AG10803 (cell line): ENCODE measurements around the gene MYPN.

Experiments
- DNase-seq: peaks from one replicate; pipeline ENCODE4 v3.0.0; 2010; ENCODE audit warnings: low read depth
- H3K4me3 ChIP-seq: 2 replicates; pipeline ENCODE4 v1.5.1; 2011; ENCODE audit warnings: mild to moderate bottlenecking, low read length, control low read depth
- TF ChIP-seq, protein P1 (sequence below): conservative IDR thresholded peaks from 2 replicates; pipeline ENCODE4 v1.5.1; 2011; ENCODE audit warnings: mild to moderate bottlenecking, low read length, control low read depth, inconsistent platforms

The MYPN gene

DNA sequence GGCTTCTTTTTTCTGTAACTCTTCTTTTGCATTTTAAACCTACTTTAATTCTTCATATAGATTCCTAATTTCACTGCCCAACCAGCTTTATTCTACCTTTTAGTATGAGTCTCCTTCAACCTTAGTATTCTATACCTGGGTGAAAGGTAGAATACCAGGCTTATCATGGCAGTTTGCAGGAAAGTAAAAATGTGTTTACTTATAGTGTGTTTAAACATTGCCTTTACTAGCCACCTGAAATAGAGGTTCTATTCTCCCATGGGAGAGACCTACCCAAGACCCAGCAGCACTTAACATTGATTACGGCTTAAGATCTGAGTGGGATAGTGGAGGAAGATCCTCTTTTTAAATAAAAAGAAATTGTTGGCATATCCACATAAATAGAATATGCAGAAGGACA is 1.6 kb upstream of the MYPN start:
- no peak overlapping the region for H3K4me3 ChIP-seq
- TF ChIP-seq, protein P1, sequence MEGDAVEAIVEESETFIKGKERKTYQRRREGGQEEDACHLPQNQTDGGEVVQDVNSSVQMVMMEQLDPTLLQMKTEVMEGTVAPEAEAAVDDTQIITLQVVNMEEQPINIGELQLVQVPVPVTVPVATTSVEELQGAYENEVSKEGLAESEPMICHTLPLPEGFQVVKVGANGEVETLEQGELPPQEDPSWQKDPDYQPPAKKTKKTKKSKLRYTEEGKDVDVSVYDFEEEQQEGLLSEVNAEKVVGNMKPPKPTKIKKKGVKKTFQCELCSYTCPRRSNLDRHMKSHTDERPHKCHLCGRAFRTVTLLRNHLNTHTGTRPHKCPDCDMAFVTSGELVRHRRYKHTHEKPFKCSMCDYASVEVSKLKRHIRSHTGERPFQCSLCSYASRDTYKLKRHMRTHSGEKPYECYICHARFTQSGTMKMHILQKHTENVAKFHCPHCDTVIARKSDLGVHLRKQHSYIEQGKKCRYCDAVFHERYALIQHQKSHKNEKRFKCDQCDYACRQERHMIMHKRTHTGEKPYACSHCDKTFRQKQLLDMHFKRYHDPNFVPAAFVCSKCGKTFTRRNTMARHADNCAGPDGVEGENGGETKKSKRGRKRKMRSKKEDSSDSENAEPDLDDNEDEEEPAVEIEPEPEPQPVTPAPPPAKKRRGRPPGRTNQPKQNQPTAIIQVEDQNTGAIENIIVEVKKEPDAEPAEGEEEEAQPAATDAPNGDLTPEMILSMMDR = no peak
- DNase-seq = no peak

DNA sequence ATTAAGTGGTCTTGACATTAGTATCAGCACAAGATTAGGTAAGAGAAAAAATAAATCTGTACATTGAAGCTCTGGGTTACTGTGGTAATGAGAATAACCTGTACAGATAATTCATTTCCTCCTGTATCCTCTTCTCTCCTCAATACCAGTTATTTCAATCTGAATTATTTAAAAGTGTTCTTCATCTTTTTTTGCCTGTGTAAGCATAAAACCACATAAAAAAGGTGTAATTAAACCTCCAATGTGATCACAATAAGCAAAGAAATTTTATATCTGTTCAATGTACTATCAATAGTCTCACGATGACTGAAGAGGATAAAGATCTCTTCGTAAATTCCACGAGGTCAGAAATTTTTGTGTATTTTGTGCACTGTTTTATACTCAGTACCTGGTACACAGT is 1.2 kb upstream of the MYPN start:
- DNase-seq = no peak
- no peak overlapping the region for H3K4me3 ChIP-seq
- TF ChIP-seq, protein P1 = no peak

DNA sequence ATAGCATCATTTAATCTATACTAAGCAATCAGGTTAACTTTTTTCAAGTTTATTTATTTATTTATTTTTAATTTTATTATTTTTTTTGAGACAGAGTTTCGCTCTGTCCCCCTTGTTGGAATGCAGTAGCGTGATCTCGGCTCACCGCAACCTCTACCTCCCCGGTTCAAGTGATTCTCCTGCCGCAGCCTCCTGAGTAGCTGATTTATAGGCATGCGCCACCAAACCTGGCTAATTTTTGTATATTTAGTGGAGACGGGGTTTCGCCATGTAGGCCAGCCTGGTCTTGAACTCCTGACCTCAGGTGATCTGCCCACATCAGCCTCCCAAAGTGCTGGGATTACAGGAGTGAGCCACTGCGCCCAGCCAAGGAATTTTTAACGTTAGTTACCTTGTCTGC is 635 bp upstream of the MYPN start:
- H3K4me3 ChIP-seq = no peak overlapping the region
- no peak for DNase-seq
- TF ChIP-seq, protein P1 = no peak

DNA sequence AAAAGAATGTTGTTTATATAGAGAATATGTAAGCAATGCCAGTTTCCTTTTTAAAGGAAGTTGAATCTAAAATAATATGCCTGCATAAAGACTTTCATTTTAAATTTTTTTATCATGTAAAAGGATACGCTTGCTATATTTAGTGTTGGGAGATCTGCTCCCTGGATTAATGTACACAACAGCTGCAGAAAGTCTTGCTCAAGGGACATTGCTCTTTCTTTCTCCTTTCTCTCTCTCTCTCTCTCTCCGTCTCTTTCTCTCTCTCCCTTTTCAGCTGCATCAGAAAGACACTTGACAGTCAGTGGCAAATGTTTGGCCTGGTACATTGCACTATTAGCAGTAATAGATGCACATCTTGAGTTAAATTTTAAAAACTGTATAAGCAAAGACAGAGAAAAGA is 739 bp downstream of the MYPN start:
- TF ChIP-seq, protein P1 = no peak
- no peak for DNase-seq
- no peak overlapping the region for H3K4me3 ChIP-seq

DNA sequence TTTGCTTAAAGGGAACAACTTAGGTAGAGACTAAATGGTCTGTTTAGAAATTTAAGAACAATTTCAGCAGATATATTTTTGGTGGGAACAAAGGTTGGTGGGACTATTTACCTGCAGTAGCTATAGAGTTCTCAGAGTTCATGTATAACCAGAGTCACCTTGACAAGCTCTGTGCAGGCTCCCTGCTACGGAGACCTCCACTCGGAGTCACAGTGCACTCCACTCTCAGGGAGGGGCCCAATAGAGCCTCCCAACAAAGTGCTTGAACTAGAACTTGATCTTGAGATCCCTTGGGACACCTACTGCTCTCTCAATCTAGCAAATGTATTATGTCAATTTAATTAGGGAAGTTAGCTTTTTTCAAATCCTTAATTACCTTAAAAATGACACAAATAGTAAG is 2.3 kb downstream of the MYPN start:
- no peak for DNase-seq
- TF ChIP-seq, protein P1 = no peak
- no peak overlapping the region for H3K4me3 ChIP-seq

DNA sequence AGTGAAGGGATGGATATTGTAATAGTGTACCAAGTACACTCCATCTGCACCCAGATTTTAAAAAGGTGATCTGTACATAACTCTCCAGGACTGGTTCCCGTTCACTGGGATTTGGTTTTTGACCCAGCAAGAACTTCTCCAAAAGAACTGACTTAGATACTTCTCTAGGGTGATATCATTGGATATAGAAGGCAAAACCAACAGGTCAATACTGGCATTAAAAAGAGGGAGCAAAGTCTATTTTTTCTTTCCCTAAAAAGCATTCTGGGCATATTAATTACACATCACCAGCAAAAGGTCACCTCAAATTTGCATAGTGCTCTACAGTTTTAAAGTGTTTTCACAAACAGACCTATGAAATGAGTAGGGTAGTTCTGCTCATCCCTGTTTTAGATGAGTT is 3.5 kb downstream of the MYPN start:
- H3K4me3 ChIP-seq = no peak overlapping the region
- TF ChIP-seq, protein P1 = no peak
- no peak for DNase-seq

DNA sequence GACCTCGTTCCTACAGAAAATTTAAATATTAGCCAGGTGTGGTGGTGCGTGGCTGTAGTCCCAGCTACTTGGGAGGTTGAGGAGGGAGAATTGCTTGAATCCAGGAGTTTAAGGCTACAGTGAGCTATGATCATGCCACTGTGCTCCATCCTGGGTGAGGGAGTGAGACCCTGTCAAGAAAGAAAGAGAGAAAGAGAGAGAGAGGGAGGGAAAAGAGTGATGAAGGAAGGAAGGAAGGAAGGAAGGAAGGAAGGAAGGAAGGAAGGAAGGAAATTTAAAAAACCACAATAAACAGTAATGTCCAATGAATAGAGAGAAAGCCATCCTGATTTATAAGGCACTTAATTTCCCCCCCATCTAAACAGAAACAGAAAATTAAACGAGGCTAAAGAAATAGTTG is 9.4 kb downstream of the MYPN start:
- TF ChIP-seq, protein P1 = no peak
- no peak for DNase-seq
- H3K4me3 ChIP-seq = no peak overlapping the region
